Islet of Langerhans (tissue), 1 donor: Measurements from ENCODE around the gene SPART.
"Not testable (repeated sequence)": the region's sequence is repeated elsewhere in the genome, so short reads cannot be mapped to it uniquely, and the experiment has no call there.

Experiments used
- FAIRE-seq: peaks from one replicate; lab custom pipeline; 2011; peaks lifted over from hg19 to GRCh38; lab: Jason Lieb, UNC

Gene SPART

DNA sequence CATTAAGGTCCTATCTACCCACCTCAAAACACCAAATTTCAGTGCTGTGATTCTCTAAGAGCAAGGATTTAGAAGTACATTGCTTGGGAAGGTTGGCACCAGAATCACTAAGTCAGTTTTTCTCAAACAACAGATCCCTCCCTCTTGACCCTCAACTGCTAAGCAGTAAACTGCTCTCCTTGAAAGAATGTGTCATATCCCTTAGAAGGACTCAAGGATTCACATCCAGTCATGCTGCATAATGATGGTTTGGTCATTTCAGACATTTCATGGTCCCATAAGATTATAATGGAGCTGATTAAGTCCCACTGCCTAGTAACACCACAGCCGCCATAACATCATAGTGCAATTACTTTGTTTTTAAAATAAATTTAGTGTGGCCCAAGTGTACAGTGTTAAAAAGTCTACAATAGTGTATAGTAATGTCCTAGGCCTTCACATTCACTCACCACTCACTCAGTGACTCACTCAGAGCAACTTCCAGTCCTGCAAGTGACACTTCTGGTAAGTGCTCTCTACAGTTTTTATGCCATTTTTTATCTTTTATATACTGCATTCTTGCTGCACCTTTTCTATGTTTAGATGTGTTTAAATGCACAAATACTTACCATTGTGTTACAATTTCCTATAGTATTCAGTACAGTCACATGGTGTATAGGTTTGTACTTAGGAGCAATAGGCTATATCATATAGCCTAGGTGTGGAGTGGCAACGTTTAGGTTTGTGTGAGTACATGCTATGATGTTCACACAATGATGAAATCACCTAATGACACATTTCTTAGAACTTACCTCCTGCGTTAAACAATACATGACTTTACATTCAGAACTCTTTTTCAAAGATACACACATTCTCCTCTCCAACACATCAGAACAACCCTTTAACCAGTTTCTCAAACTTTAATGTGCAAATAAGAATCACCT is 32.9 kb downstream of the SPART start:
- FAIRE-seq: no peak

DNA sequence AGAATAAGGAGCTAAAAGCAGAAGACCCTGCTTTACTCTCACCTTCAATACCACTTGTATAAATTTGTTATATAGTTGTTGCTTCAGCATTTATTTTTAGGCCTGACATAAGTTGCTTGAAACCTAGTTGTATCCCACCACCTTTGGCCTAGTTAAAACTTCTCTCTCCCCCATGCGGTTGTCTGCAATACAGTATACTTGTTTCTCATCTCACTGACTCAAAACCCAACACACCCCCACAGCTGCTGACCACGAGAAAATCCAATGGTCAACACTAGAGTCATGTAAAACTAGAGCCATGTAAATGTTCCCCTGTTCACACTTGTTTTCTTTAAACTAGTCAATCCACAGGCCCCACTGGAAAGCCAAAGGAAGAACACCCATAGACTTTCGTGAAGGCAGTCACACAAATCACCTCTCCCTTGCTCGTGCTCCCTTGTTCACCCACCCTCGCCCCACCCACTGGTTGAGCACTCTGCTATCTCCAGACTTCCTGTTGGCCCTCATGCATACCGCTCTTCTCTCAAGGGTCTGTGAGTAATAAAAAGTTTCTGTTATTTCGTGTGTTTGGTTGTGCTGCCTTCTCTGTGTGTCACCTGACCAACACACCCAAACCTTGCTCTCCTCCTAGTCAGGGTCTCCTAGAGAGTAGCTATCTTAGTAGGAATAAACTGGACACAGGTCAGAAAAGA is 35.6 kb downstream of the SPART start:
- no peak for FAIRE-seq

DNA sequence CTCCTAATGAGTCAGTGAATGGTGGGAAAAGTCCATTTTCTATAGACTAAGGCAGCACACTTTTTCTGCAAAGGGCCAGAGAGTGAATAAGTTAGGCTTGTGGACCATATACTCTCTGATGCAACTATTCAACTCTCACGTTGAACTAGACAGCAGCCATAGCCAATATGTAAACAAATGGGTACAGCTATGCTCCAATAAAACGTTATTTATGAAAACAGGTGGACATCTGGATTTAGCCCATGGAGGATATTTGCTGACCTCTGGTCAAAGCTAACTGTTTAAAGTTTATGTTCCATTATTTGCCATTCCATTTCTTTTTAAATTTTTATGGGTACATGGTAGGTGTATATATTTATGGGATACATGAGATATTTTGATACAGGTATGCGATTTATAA is 43.9 kb downstream of the SPART start:
- peak; percentile 60 for FAIRE-seq

DNA sequence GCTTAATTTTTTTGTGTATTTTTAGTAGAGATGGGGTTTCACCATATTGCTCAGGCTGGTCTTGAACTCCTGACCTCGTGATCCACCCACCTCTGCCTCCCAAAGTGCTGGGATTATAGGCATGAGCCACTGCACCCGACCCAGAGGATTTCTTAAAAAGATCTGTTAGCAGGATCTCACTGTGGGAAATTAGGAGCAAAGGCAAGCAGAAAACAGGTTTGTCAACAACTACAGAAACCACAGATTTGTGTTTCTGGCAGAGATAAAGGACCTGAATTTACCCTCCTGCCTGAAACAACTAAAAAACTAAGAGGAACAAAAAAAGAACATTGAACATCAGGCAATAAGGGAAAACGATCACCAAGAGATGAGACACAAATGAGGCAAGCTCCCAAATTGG is 46.7 kb downstream of the SPART start:
- FAIRE-seq: not testable (repeated sequence)

DNA sequence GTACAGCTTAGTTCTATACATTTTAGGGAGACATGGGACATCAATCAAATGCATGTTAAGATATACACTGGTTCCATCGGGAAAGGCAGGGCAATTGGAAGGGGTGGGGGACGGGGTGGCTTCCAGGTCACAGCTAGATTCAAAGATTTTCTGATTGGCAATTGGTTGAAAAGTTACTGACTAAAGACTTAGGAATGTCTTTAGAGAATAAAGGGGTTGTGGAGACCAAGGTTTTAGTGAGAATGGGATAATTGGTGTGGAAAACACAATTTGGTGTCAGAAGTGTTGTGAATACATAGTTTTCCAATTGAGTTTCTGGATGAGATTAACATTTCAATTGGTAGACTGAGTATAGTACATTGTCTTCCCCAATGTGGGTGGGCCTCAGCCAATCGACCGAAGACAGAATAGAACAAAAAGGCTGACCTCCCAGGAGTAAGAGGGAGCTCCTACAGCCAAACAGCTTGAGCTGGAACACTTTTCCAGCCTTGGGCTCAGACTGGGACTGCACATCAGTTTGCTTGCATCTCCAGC is 47.6 kb downstream of the SPART start:
- no peak for FAIRE-seq

DNA sequence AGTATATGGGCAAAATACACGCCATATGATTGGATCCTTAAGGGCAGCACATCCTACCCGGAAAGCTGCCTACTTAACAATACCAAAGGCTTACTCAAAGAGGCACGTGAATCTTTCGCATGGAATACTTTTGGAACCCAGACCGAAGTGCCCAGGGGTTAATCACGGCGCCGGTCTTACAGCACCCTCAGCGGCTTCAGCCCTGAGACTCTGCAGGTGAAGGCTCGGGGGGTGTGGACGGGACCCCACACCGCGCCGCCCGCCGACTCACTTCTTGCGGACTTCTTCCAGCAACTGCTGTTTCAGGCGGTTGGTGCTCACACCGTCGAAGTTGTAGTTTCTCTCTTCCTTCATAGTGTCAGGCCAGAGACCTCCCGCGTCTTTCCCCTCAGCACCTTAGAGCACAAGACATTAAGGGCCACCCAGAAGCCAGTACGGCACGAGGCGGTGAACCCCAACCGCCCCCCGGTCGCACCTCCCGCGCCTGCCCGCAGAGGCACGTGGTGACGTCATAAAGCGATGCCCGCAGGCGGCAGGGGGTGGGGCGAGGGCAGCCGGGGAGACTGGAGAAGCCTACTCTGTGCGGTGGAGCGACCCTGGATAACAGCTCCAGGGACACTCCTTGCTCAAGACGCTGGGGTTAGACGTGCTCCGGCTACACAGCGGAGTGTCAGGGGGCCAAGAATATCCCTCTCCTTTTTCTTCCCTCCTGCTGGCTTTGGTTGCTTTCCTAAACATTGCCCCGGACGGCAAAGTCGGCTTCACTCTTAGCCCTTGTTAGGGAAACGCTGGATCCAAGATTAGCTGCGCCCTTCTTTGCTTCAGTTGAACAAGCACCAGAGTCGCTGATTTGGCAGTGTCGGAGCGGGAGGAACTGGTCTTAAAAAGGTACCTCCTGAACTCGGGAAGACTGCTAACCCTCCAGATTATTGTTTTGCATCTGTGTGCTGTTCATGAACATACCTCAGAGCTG is 48.5 kb downstream of the SPART start, which contains the start of gene CCDC169:
CCDC169 (minus strand) TSS at position 449 of the 973 bp plus-strand sequence; CDS start at position 354, 95 bp downstream.
- FAIRE-seq: no peak

DNA sequence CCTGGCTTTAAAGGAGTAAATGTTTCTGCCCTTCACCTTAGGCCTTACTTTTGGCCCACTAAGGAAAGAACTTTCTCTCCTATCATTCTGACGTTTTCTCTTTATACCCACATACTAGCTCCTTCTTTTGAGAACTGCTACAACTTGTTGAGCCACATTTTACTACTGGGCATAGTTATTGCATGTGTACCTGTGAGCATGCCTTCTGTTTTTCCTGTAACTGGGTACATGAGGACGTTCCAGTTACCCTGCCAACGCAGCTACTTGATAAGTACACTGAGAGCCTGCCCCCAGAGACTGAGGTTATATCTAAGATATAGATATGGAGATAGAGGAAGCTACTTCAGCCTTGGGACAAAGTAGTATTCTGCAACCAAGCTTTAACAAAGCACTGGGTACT is 52.1 kb downstream of the SPART start:
- no peak for FAIRE-seq

DNA sequence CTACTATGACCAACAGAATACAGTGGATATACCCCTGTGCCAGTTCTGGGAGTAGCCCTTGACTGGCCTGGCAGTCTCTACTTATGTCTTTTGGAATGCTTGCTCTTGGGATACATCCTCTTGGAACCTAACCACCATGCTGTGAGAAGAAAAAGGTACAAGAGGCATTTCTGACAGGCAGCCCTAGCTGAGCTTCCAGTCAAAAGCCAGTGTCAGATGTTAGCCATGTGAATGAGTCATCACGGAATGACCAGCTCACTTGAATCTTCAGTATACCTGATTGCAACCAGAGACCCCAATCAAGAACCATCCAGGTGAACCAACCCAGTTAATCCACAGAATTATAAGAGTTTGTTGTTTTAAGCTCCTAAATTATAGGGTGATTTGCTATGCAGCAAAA is 52.7 kb downstream of the SPART start:
- no peak for FAIRE-seq

DNA sequence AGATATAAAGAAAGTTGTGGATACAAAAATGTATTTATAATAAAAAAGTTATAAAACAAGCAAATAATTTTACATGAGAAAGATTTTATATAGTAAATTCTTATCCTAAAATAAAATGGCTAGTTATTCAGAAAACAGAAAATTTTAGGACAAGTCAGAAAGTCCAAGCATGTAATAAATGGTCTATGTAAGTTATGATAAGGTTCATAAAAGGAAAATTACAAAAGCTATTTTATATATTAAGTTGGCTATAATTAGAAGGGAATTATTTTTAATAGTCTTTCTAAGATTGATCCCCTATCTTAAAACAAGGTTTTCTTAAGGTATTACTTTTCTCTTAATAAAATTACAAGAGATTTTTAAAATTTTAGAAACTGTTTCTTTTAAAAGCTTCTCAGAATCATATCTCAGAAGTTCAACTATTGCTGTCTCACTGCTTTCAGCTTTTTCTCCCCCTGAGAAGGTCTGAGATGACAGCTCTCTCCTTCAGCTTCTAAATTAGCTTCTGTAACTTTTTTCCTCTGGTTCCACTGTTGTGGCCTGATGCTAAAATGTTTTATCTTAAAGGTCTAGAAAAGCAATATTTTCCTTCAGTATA is 57.3 kb downstream of the SPART start:
- FAIRE-seq: peak; percentile 83

DNA sequence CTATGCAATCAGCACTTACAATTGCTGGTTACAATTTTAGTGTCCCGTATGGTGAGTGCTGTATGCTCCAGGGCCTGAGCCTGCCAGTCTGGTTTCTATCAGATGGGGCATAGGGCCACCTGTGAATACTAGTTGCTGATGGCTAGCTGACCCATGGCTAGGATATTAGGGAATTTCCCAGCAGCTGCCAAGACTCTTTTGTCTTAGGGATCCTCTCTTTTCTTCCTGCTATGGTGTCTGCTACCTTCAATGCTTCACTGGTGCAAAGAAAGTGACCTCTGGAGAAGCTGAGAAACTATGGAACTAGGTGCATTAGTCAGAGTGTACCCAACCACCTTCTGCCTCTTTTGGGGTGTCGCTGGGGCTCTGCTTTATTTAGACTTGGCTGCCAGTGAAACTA is 60.2 kb downstream of the SPART start:
- FAIRE-seq: no peak

DNA sequence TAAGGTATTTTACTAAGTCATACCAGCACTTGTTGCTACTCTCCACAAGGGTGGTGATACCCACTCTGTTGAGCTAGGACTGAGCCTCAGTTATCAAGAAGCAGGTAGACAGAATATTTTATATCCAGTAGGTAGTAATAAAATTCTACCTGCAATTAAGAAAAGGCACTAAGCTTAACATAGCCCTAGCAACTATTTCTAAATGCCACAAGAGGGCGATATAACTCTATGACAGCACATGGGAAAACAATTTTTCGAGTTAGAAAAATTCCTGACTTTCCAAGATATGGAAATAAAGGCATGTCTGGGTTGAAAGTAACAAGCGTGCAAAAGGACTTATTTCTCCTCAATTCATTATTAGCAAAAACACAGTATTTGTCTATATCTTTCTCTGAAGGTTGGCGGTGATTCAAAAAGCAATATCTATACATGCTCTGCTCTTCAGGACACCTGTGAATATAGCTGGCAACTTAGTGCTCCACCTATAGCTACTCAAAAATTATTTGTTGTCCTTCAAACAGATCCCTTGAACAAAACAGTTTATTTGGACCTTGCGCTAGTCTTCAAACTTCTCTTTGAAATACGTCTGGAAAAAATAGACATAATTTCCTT is 63.3 kb downstream of the SPART start:
- FAIRE-seq: peak; percentile 97

DNA sequence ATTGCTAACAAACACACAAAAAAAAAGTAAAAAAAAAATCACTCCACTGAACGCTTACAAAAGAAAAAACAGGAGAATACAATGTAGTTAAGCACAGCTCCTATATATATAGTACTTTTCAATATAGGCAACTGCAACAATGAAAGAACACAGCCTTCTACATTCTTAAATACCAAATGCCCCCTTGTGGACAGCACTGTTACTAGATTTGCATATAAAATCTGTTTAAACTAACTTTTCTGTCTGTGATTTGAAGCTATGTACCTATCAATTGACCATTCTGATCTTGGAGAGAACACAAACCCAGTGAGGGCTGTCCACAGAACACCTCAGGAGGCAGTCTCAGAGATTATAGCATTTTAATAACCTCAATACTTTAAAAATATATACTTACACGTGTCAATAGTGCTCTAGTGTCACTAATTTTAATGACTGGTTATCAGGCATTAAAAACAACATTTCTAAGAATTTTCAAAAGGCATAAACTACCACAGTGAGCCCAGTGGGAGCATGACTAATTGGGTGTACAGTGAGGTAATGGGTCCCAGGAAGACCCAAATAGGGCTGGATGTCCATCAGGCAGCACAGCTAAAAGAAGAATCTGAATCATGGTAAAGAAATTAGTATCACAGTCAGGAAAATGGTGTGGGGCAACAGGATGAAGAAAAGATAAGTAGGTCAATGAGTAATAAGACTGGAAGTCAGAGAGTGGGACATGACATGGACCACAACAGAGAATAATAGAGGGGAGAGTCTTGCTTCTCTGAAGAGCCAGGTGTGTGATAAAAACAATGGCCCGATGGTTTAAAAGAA is 70.8 kb downstream of the SPART start:
- FAIRE-seq: peak; percentile 99

DNA sequence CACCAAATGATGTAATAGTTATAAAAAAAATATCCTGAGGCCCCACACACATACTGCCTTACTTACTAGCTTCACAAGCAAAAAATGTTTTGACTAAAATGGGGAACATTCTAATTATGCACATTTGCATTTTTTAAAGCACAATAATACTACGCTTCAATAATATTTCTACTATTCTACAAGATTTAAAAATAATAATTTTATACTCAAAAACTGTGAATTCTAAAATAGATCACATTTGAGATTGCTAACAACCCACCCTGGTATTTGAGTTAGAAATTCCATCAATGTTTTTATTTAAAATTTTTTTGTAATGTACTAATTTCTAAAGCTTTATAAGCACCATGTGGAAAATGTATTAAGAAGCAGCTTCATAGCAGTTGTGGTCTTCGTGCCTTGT is 72.8 kb downstream of the SPART start:
- FAIRE-seq: no peak

DNA sequence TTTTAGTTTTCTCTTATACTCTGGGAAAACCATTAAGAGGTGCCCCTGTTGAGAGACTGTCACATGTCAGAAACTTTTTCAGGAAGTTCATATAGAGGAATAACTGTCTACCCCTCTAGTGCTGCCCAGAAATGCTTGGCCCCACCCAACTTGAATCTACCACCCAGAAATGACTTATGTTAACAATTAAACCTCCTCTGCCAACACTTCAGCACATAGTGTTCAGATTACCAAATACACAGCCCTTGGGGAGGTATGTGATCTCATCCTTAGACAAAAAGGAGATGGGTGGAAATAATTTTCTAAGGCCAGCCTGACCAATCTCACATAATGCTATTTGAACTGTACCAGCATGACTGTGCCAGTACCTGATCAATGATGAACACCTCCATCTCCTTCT is 84.2 kb downstream of the SPART start:
- FAIRE-seq: no peak

DNA sequence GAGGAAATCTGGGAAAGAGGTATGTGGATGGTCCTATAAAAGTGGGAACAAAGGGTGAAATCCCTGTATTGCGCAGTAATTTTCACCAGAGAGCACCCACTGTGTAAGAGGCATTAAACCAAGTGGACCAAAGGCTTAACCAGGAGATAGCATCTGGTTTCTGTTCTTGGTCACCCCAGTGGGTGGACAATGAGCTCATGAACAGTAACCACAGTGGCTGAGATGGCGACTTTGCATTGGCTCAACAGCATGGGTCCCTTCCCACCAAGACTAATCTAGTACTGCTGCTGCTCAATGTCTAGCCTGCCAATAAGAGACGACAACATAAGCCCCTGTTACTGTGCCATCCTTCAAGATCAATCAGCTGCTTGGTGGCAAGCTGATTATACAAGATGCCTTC is 85.2 kb downstream of the SPART start:
- no peak for FAIRE-seq

DNA sequence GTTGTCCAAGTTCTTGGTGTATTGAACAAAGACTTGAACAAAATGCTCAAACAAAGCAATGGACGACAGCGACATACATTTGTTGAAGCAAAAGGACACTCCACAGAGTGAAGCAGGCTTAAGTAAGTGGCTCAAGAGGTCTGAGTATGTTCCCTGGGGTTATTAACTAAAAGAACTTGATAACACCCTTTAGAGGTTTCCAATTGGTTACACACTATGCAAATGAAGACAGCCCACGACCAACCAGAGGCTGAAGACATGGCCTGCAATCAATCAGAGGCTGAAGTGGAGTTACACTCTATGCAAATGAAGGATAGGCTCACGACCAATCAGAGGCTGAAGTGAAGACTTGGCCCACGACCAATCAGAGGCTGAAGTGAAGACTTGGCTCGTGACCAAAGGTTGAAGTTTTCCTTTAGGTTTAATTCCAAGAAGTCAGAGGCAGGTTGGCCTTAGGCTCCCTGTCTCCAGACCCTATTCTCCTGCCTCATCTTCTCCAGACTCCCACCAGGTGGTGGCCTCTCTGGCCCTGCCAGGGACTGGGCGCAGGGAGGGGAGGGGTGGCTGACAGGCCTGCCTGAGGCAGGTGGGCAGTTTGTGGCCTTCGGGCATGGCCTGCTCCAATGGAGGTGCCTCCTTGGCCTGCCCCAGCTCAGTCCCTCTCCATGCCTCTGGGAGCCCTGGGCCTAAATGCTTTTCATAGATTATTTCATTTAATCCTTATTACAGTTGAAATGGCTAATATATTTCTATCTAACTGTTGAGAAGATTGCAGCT is 86.6 kb downstream of the SPART start:
- no peak for FAIRE-seq

DNA sequence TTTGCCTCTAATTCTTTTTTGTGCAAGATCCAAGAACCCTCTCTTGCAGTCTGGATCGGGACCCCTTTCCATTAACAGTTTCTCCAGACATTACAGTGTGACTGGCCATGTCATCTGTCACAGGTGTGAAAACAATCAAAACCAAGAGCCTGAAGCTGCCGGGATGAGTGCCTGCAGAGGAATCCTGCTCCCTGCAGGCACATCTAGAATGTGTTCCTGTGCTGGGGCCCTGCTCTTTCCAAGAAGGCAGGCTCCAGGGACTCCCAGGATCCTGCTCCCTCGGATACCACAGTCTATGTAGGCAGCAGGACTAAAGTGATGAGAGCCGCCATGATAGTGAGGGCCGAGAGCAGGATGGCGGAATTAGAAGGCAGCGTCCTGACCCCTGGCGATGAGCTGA is 87.4 kb downstream of the SPART start:
- FAIRE-seq: no peak
